Sciatic nerve (tissue), 2 donors: ENCODE data around the gene MFF. TPM values are rescaled to one million over a fixed set of nuclear protein-coding genes. Genes with fewer than 3 reads are reported as not detected.

ENCODE experiments used
- ATAC-seq: fragments of 200-7000 bp; cut with Tn5 transposase; one replicate; pipeline ENCODE4 v1.9.1; 2020; ENCODE audit warnings: mild to moderate bottlenecking, moderate library complexity
- DNase-seq: peaks from one replicate; pipeline ENCODE4 v3.0.0-alpha.2; 2020; ENCODE audit warnings: low spot score
- intact Hi-C: fragments of 100-400 bp; cut with DNase I; formaldehyde crosslinking; loops from one replicate; pipeline ENCODE4 v1.14.2; 2022
- total RNA-seq: library from RNA; stranded (reverse); fragmentation: NEBNext Ultra II Directional; extraction: Animal tissue kit (Norgen Biotek cat#: 25700); gene quantifications from one replicate; pipeline ENCODE4 v1.2.1, GENCODE V29; 2021
- donor health status: DM: no; HTN: no; CAD: no.
- donor health status: DM: no; HTN: no; CAD: no.

The MFF gene
- total RNA-seq, 1 donor from 2014 or later = 72.5 TPM

GRCh38 chr2:227397562-227397961 is 72.5 kb downstream of the MFF start:
- DNase-seq (no peak), ATAC-seq (no peak)
- intact Hi-C loops = no loop called here

- DNase-seq (no peak), ATAC-seq (no peak)
- intact Hi-C loops = no loop called here
Observed at GRCh38 chr2:227398684-227399670, 73.9 kb downstream of the MFF start.

GRCh38 chr2:227401550-227401949 is 76.5 kb downstream of the MFF start:
- no peak for ATAC-seq
- no peak for DNase-seq
- intact Hi-C loops = no loop called here

- intact Hi-C loops = no loop called here
- no peak for ATAC-seq
- no peak for DNase-seq
Observed at GRCh38 chr2:227402321-227402720, 77.3 kb downstream of the MFF start.

- ATAC-seq = no peak
- DNase-seq = no peak
- intact Hi-C loops = no loop called here
Observed at GRCh38 chr2:227402959-227403358, 77.9 kb downstream of the MFF start.

- ATAC-seq (no peak), DNase-seq (no peak)
- intact Hi-C loops = no loop called here
Observed at GRCh38 chr2:227404585-227405271, 79.7 kb downstream of the MFF start.

GRCh38 chr2:227406177-227407031 is 81.4 kb downstream of the MFF start:
- peak; percentile 89 for ATAC-seq
- DNase-seq = peak; percentile 65
- intact Hi-C loops = no loop called here

Other genes starting within 250 kb of the MFF start
- gene COL4A4, start 161.0 kb upstream of the MFF start, total RNA-seq = 7.4 TPM
- gene COL4A3, start 160.6 kb upstream of the MFF start, total RNA-seq = 7.0 TPM
- not detected for gene TM4SF20, start 54.1 kb downstream of the MFF start, total RNA-seq
- not detected for gene SCYGR1, start 62.7 kb downstream of the MFF start, total RNA-seq
- 85.6 TPM for gene AGFG1, start 146.9 kb downstream of the MFF start, total RNA-seq